GM15510 (cell line): Measurements from ENCODE around the gene LGALS9.

Source experiments
- POLR2A ChIP-seq: IDR thresholded peaks from 3 replicates; pipeline ENCODE4 v1.6.1; 2011; ENCODE audit warnings: borderline replicate concordance; ENCODE audit not compliant: insufficient read length; ENCODE audit errors: extremely low read depth

The LGALS9 gene

GRCh38 chr17:27660436-27660835 is 29.4 kb downstream of the LGALS9 start:
- TF ChIP-seq POLR2A, result no peak

DNA sequence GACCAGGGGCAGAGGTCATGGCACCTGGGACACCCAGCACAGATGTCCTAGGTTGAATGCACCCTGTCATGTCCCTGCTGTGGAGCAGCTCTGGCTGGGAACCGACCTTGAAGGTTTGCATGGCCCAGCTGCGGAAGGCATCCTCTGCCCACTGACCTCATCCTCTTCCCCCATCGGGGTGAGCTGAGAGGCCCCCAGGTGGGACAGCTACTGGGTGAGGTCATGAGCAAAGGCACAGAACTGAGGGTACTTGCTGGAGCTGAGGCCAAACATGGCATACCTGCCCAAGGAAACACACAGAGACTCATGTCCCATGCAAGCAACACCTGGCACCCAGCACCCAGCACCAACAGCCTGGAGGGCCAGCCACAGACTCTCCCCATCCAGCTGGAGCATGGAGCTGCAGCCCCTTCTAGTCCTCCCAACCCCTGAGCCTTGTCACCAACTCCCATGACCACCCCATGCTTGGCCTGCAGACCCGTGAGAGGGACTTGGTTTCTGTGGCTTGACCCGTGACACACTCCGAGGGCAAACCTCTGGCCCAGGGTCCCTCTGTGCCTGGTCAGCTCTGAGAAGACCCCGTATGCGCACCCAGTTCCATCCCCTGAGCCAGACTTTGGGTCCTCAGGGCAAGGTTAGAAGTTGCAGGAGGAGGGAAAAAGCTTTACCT is 33.1 kb downstream of the LGALS9 start:
- TF ChIP-seq POLR2A, result no peak

DNA sequence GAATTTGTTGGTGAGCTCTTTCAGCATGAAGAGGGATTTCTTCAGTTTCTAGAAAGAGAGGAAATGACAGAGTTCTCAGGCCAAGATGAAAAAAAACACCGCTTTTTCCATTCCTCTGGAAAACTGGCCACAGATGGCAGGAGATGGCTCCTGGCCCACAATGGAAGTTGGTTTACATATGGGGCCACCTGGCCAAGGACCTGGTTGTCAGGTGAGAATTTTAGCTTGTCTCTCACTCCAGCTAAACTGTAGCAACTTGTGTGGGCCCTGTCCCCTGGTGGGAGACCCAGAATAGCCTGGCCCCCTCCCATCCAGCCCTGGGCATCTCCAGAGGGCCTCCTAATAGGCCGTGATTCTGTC is 33.6 kb downstream of the LGALS9 start:
- no peak for TF ChIP-seq POLR2A

DNA sequence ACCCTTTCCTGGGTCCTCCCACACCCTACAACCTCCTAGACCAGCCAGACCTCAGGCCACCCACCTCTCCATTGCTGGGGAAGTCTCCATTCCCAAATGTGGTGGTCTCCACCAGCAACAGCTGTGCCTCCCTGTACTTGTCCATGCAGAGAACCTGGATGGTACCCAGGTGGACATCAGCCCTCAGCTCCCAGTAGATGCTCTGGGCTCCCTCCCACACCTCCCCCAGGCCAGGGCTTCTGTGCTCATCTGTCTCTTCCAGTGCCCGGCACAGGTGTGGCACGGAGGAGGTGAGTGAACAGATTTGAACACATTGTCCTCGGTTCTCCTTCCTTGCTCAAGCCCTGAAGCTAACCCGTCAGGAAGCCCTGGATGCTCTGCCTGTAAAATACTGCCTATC is 34.6 kb downstream of the LGALS9 start:
- TF ChIP-seq POLR2A, result no peak

GRCh38 chr17:27666831-27667560 is 36.0 kb downstream of the LGALS9 start:
- TF ChIP-seq POLR2A, result no peak

- no peak for TF ChIP-seq POLR2A
These were observed 36.9 kb downstream of the LGALS9 start for GRCh38 chr17:27667656-27668487.

GRCh38 chr17:27668488-27668823 is 37.5 kb downstream of the LGALS9 start:
- TF ChIP-seq POLR2A, result no peak

DNA sequence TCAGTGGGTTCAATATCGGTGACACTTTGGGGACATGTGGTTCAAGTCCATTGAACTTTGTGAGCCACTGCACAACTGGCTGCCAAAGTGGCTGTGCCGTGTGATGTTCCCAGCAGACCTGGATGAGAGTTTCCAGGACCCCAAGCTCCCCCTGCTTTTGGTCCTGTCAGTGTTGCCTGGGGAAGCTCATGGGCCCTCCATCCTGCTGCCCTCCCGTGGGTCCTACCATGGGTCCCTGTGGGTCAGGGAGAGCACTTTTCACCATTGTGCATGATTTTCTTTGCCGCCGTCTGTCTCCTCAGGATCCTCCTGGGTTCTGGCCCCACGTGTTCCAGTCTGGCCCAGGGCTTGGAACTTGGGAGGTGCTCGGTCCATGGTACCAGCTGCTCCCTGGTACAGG is 38.1 kb downstream of the LGALS9 start:
- TF ChIP-seq POLR2A, result no peak

DNA sequence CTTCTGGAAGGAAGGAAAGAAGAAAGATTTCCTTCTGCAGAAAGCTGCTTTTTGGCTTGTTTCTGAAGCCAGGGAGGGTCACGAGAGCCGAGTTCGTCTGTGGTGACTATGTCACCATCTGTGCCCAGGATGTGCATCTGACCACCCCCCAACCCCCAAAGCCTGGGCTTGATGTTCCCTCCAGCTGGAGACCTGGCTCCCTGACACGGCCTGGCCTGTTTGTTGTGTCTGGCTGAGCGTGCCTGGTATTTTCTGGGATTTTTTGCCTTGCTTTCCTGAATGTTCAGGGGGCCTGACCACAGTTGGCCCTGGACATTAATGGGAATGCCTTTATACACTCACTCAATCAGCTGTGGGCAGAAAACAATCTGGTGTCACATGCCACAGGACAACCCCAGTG is 38.9 kb downstream of the LGALS9 start:
- no peak for TF ChIP-seq POLR2A

DNA sequence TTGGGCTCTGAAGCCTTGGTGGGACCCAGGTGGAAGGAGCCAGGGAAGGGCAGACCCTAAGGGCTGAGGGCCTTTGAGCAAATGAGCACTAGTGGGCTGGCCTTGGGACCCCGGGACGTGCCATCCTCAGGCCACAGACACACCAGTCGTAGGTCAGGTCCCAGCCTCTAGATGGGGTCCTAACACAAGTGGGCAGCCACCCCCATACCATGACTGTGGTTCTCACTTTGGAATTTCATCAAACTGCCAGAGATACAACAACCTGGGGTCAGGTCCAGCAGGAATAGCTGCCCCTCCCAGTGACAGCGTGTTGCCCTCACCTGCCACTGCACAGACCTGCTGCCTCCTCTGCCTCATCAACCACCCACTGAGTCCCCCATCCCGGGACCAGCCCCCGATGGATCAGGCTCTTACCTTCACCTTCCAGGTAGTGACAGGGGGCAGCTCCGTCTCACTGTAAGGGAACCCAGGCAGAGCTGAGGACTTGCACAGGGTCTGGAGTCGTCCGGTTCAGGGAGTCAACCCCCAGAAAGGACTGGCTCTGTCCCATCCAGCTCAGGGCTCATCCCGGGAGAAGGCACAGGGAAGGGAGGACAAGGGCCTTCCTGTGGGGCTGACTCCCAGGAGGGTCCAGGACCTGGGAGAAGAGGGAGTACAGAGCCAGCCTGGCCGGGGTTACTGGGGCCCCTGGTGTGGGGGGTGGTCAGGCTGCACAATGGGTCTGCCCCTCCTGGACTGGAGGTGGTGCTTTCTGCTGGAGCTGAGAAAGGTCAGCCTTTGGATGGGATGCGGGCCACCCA is 40.0 kb downstream of the LGALS9 start:
- no peak for TF ChIP-seq POLR2A

DNA sequence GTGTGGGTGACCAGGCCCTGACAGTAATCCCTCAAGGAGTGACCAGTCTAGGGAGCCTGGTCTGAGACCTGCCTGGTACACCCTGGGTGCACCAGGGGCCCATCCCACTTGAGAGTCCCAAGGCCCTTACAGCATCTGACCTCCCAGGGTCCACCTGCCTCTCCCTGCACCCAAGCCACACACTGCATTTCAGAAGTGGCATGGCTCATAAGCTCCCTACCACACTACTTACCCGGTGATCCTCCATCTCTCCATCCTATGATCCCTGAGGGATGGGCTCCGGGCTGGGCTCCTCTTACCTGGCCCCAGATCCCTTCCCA is 40.6 kb downstream of the LGALS9 start:
- no peak for TF ChIP-seq POLR2A

DNA sequence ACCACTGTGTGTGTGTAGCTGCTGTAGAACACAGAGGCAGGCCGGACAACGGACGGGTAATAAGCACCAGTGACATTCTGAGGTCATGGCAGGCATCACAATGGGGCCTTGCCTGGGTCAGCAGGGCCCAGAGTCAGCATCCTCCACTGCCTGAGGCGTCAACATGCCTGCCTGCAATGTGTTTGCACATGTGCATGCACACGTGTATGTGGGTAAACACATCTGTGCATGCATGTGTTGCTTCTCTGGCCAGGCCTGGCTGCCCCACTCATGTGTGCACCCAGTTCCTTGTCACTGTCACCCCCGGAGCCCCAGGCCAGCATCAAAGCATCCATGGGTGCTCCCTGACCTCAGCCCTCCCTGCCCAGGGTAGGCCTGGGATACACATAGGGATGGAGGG is 43.3 kb downstream of the LGALS9 start:
- no peak for TF ChIP-seq POLR2A

- no peak for TF ChIP-seq POLR2A
These were observed 46.2 kb downstream of the LGALS9 start for GRCh38 chr17:27677191-27677590.

- no peak for TF ChIP-seq POLR2A
These were observed 59.9 kb downstream of the LGALS9 start for GRCh38 chr17:27690882-27691281.
